ENCODE measurements around the gene TP53I11. TPM values are rescaled to one million over a fixed set of nuclear protein-coding genes. Genes with fewer than 3 reads are reported as not detected.

TP53I11 gene
- total and polyA plus RNA-seq, 2 experiments from 2014 or later = 23.5 to 43.9 TPM

DNA sequence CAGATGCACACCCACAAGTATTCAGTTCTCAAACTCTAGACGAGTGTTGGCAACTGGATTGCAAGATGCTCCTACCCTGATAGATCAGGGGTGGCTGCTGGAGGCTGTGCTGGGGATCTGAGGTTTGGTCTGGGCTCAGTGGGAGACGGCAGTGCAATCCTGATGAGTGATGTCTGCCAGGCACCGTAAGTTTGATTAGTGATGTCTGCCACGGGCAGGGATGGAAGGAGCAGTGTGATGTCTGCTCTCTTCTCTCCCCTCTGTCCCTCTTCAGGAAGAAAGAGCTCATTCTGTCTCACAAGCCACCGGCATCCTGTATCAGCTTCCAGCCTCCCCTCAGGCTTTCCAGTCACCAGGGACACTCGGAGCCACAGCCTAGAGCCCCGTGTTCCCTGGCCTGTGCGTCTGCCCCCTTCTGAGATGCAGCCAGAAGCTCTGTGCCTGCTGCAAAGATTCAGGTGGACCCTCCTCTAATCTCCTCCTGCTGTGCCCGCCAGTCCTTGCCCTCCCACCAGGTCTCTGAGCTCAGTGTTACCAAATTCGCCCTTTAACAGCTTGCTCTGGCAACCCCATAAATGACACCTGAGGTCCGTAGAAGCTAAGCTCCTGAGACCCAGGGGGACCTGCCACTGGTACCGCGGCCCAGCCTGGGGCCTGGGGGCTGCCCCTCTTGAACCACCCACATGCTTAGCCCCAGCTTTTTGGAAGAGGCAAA, 19.9 kb downstream of the TP53I11 start:
- Histone ChIP-seq H3K36me3 (ENCODE audit: insufficient read depth) (no peaks in the 10 kb centered on the region), H3K27me3 (ENCODE audit: insufficient read depth) (no peaks in the 10 kb centered on the region), H3K4me3 (no peak overlapping the region), H3K4me1 (ENCODE audit: insufficient read depth) (peaks cover 16% of the 10 kb centered on the region), H2AFZ (no peak overlapping the region), H3F3A (replicated peaks; ENCODE audit: low read depth) (no peaks in the 10 kb centered on the region), H3K79me2 (replicated peaks; ENCODE audit: insufficient read depth) (no peaks in the 10 kb centered on the region), H3K27ac (ENCODE audit: low read depth) (no peak overlapping the region), H4K20me1 (replicated peaks; ENCODE audit: insufficient read depth) (no peaks in the 10 kb centered on the region), H3K4me2 (0 out of 2 replicates have a peak overlapping the region, but pooled peaks have one; percentile 32), H3K9me2 (ENCODE audit: insufficient read depth) (no peaks in the 10 kb centered on the region)
- H3K27me3 Mint-ChIP-seq (ENCODE audit: insufficient read depth, low read depth, poor library complexity) = peaks cover 32% of the 10 kb centered on the region
- TF ChIP-seq STAT1 (IDR thresholded peaks at IDR 0.05; ENCODE audit: unreplicated experiment) (no peak), JUNB (IDR thresholded peaks at IDR 0.05; ENCODE audit: unreplicated experiment) (no peak), CREB1 (CRISPR knock-in tag; IDR thresholded peaks at IDR 0.05; ENCODE audit: low read depth) (no peak), POLR2AphosphoS5 (IDR thresholded peaks at IDR 0.05; ENCODE audit: low read depth) (no peak), ZNF331 (CRISPR knock-in tag; IDR thresholded peaks at IDR 0.05; ENCODE audit: low read depth) (no peak), NANOG (IDR thresholded peaks at IDR 0.05; ENCODE audit: borderline replicate concordance) (no peak), EZH2 (IDR thresholded peaks at IDR 0.05; ENCODE audit: low read depth, unreplicated experiment) (no peak), EZH2phosphoT487 (IDR thresholded peaks at IDR 0.05; ENCODE audit: unreplicated experiment) (no peak), ETS1 (IDR thresholded peaks at IDR 0.05) (no peak), ZNF114 (CRISPR knock-in tag; IDR thresholded peaks at IDR 0.05) (no peak), ZNF462 (CRISPR knock-in tag; IDR thresholded peaks at IDR 0.05) (no peak)
- TF ChIP-seq, protein P1, sequence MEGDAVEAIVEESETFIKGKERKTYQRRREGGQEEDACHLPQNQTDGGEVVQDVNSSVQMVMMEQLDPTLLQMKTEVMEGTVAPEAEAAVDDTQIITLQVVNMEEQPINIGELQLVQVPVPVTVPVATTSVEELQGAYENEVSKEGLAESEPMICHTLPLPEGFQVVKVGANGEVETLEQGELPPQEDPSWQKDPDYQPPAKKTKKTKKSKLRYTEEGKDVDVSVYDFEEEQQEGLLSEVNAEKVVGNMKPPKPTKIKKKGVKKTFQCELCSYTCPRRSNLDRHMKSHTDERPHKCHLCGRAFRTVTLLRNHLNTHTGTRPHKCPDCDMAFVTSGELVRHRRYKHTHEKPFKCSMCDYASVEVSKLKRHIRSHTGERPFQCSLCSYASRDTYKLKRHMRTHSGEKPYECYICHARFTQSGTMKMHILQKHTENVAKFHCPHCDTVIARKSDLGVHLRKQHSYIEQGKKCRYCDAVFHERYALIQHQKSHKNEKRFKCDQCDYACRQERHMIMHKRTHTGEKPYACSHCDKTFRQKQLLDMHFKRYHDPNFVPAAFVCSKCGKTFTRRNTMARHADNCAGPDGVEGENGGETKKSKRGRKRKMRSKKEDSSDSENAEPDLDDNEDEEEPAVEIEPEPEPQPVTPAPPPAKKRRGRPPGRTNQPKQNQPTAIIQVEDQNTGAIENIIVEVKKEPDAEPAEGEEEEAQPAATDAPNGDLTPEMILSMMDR (conservative IDR thresholded peaks at IDR 0.05; ENCODE audit: low read depth in 2 of 2) = no peak
- TF ChIP-seq, protein P2, sequence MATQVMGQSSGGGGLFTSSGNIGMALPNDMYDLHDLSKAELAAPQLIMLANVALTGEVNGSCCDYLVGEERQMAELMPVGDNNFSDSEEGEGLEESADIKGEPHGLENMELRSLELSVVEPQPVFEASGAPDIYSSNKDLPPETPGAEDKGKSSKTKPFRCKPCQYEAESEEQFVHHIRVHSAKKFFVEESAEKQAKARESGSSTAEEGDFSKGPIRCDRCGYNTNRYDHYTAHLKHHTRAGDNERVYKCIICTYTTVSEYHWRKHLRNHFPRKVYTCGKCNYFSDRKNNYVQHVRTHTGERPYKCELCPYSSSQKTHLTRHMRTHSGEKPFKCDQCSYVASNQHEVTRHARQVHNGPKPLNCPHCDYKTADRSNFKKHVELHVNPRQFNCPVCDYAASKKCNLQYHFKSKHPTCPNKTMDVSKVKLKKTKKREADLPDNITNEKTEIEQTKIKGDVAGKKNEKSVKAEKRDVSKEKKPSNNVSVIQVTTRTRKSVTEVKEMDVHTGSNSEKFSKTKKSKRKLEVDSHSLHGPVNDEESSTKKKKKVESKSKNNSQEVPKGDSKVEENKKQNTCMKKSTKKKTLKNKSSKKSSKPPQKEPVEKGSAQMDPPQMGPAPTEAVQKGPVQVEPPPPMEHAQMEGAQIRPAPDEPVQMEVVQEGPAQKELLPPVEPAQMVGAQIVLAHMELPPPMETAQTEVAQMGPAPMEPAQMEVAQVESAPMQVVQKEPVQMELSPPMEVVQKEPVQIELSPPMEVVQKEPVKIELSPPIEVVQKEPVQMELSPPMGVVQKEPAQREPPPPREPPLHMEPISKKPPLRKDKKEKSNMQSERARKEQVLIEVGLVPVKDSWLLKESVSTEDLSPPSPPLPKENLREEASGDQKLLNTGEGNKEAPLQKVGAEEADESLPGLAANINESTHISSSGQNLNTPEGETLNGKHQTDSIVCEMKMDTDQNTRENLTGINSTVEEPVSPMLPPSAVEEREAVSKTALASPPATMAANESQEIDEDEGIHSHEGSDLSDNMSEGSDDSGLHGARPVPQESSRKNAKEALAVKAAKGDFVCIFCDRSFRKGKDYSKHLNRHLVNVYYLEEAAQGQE (IDR thresholded peaks at IDR 0.05; ENCODE audit: unreplicated experiment) = no peak
- H3K36me3 Mint-ChIP-seq (ENCODE audit: low read depth) = peaks cover 9% of the 10 kb centered on the region; the same call in 1 of the 3 replicates
- no peak for DNase-seq (ENCODE audit: low spot score)
- ATAC-seq = no peak; the same call in 2 of the 3 replicates
- no peaks in the 10 kb centered on the region for H3K9me3 Mint-ChIP-seq
- no peak overlapping the region; the same call in 2 of the 3 replicates for H3K4me3 Mint-ChIP-seq
- peaks cover 39% of the 10 kb centered on the region for H3K4me1 Mint-ChIP-seq
- no peak overlapping the region for H3K27ac Mint-ChIP-seq

Data from GM23338 (cell line).